Neural progenitor cell (in vitro differentiated cells): Measurements from ENCODE around the gene STAM. TPM values are rescaled to one million over a fixed set of nuclear protein-coding genes. Genes with fewer than 3 reads are reported as not detected.

Experiments
- DNase-seq: peaks from one replicate; pipeline ENCODE4 v3.0.0-alpha.2; 2016; ENCODE audit warnings: low spot score
- H2AFZ ChIP-seq: fragments of 200-600 bp; sonication (generic); replicated peaks from 2 replicates; pipeline ENCODE4 v1.6.1; 2016; ENCODE audit warnings: antibody characterized with exemption
- H3F3A ChIP-seq: fragments of 200-600 bp; sonication (generic); 2 replicates; pipeline ENCODE4 v1.6.1; 2016; ENCODE audit warnings: antibody characterized with exemption, low read depth
- H3K27ac ChIP-seq: fragments of 200-600 bp; sonication (generic); 2 replicates; pipeline ENCODE4 v1.5.1; 2016; ENCODE audit warnings: mild to moderate bottlenecking
- H3K27me3 ChIP-seq: fragments of 200-600 bp; sonication (generic); 2 replicates; pipeline ENCODE4 v1.6.1; 2016; ENCODE audit warnings: mild to moderate bottlenecking, moderate library complexity
- H3K36me3 ChIP-seq: fragments of 200-600 bp; sonication (generic); 2 replicates; pipeline ENCODE4 v1.5.1; 2016
- H3K4me1 ChIP-seq: fragments of 200-600 bp; sonication (generic); 2 replicates; pipeline ENCODE4 v1.6.1; 2016; ENCODE audit warnings: mixed run types
- H3K4me2 ChIP-seq: fragments of 200-600 bp; sonication (generic); 2 replicates; pipeline ENCODE4 v1.6.1; 2016
- H3K4me3 ChIP-seq: fragments of 200-600 bp; sonication (generic); 2 replicates; pipeline ENCODE4 v1.5.1; 2016
- H3K79me2 ChIP-seq: fragments of 200-600 bp; sonication (generic); 2 replicates; pipeline ENCODE4 v1.6.1; 2016; ENCODE audit warnings: low read depth
- H3K9ac ChIP-seq: fragments of 200-600 bp; sonication (generic); 2 replicates; pipeline ENCODE4 v1.6.1; 2016
- H3K9me3 ChIP-seq: fragments of 200-600 bp; sonication (generic); 2 replicates; pipeline ENCODE4 v1.5.1; 2016; ENCODE audit warnings: low read depth
- H4K20me1 ChIP-seq: fragments of 200-600 bp; sonication (generic); 2 replicates; pipeline ENCODE4 v1.6.1; 2016; ENCODE audit warnings: low read depth
- H3K27ac Mint-ChIP-seq: 3 replicates; pipeline ENCODE4 v1.8.0; 2021; ENCODE audit warnings: mixed read lengths
- H3K27me3 Mint-ChIP-seq: 2 replicates; pipeline ENCODE4 v1.8.0; 2022; ENCODE audit warnings: low read depth, mild to moderate bottlenecking, inconsistent platforms, moderate library complexity, mixed read lengths; ENCODE audit not compliant: insufficient read depth
- H3K36me3 Mint-ChIP-seq: 3 replicates; pipeline ENCODE4 v1.8.0; 2021; ENCODE audit warnings: mixed read lengths
- H3K4me1 Mint-ChIP-seq: 3 replicates; pipeline ENCODE4 v1.8.0; 2021; ENCODE audit warnings: mixed read lengths
- H3K4me3 Mint-ChIP-seq: 3 replicates; pipeline ENCODE4 v1.8.0; 2021; ENCODE audit warnings: mild to moderate bottlenecking, moderate library complexity, mixed read lengths
- H3K9me3 Mint-ChIP-seq: 3 replicates; pipeline ENCODE4 v1.8.0; 2020; ENCODE audit warnings: mixed read lengths
- EZH2 ChIP-seq: fragments of 200-600 bp; sonication (generic); IDR thresholded peaks from 2 replicates; pipeline ENCODE4 v1.6.1; 2017; ENCODE audit warnings: antibody characterized with exemption, mild to moderate bottlenecking, moderate library complexity
- EZH2phosphoT487 ChIP-seq: fragments of 200-600 bp; sonication (generic); IDR thresholded peaks from 2 replicates; pipeline ENCODE4 v1.6.1; 2017; ENCODE audit warnings: antibody characterized with exemption
- total RNA-seq: library from RNA; depleted of rRNA; stranded (reverse); fragments of >200 nt; gene quantifications from 2 replicates; pipeline ENCODE4 v1.2.3, GENCODE V29; 2015; ENCODE audit warnings: low replicate concordance
- TF ChIP-seq, protein P1 (sequence below): fragments of 200-600 bp; sonication (generic); IDR thresholded peaks from 2 replicates; pipeline ENCODE4 v1.5.1; 2017; ENCODE audit warnings: antibody characterized with exemption, mild to moderate bottlenecking

Gene STAM
- total RNA-seq, 1 donor from 2014 or later = 43.2 TPM

GRCh38 chr10:17648243-17649035 is 4.5 kb downstream of the STAM start:
- Mint-ChIP-seq H3K36me3 (peaks cover 35% of the 10 kb centered on the region), H3K4me3 (no peak overlapping the region), H3K27ac (no peak overlapping the region), H3K4me1 (peaks cover 22% of the 10 kb centered on the region), H3K27me3 (peaks cover 5% of the 10 kb centered on the region), H3K9me3 (peaks cover 18% of the 10 kb centered on the region)
- peaks cover 17% of the 10 kb centered on the region for H3K4me1 ChIP-seq
- H3K27ac ChIP-seq = no peak overlapping the region
- no peak for TF ChIP-seq EZH2
- no peak for TF ChIP-seq EZH2phosphoT487
- TF ChIP-seq, protein P1, sequence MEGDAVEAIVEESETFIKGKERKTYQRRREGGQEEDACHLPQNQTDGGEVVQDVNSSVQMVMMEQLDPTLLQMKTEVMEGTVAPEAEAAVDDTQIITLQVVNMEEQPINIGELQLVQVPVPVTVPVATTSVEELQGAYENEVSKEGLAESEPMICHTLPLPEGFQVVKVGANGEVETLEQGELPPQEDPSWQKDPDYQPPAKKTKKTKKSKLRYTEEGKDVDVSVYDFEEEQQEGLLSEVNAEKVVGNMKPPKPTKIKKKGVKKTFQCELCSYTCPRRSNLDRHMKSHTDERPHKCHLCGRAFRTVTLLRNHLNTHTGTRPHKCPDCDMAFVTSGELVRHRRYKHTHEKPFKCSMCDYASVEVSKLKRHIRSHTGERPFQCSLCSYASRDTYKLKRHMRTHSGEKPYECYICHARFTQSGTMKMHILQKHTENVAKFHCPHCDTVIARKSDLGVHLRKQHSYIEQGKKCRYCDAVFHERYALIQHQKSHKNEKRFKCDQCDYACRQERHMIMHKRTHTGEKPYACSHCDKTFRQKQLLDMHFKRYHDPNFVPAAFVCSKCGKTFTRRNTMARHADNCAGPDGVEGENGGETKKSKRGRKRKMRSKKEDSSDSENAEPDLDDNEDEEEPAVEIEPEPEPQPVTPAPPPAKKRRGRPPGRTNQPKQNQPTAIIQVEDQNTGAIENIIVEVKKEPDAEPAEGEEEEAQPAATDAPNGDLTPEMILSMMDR = no peak
- peaks cover 94% of the 10 kb centered on the region for H3K79me2 ChIP-seq
- no peak overlapping the region for H3K4me2 ChIP-seq
- peaks cover 14% of the 10 kb centered on the region for H3K36me3 ChIP-seq
- peaks cover 6% of the 10 kb centered on the region for H3K9me3 ChIP-seq
- DNase-seq = no peak
- H3K9ac ChIP-seq = no peak overlapping the region
- H3F3A ChIP-seq = peaks cover 10% of the 10 kb centered on the region
- no peak overlapping the region for H2AFZ ChIP-seq
- H4K20me1 ChIP-seq = peaks cover 17% of the 10 kb centered on the region
- no peak overlapping the region for H3K4me3 ChIP-seq
- no peaks in the 10 kb centered on the region for H3K27me3 ChIP-seq

DNA sequence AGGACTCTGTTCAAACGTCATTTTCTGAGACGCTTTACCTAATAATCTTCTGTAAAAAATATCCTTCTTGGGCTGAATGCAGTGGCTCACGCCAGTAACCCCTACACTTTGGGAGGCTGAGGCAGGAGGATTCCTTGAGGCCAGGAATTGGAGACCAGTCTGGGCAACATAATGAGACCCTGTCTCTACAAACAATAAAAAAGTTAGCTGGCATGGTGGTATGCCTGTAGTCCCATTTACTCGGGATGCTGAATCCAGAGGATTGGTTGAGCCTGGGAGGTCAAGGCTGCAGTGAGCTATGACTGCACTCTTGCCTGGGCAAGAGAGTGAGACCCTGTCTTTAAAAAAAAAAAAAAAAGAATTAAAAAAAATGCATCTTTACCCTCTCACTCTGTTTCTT is 5.1 kb downstream of the STAM start:
- peaks cover 40% of the 10 kb centered on the region for H3K36me3 Mint-ChIP-seq
- peaks cover 22% of the 10 kb centered on the region for H3K9me3 Mint-ChIP-seq
- Histone ChIP-seq H3K9ac (no peak overlapping the region), H2AFZ (no peak overlapping the region), H3K27ac (no peak overlapping the region), H3K36me3 (peaks cover 16% of the 10 kb centered on the region), H3F3A (peaks cover 10% of the 10 kb centered on the region), H3K27me3 (no peaks in the 10 kb centered on the region), H3K4me1 (peaks cover 17% of the 10 kb centered on the region), H3K4me2 (no peak overlapping the region), H3K9me3 (peaks cover 6% of the 10 kb centered on the region), H4K20me1 (peaks cover 17% of the 10 kb centered on the region), H3K4me3 (no peak overlapping the region), H3K79me2 (peaks cover 98% of the 10 kb centered on the region)
- H3K4me1 Mint-ChIP-seq = peaks cover 22% of the 10 kb centered on the region
- TF ChIP-seq EZH2phosphoT487 (no peak), EZH2 (no peak)
- TF ChIP-seq, protein P1 = no peak
- DNase-seq = no peak
- no peak overlapping the region for H3K4me3 Mint-ChIP-seq
- no peak overlapping the region for H3K27ac Mint-ChIP-seq
- H3K27me3 Mint-ChIP-seq = peaks cover 3% of the 10 kb centered on the region

DNA sequence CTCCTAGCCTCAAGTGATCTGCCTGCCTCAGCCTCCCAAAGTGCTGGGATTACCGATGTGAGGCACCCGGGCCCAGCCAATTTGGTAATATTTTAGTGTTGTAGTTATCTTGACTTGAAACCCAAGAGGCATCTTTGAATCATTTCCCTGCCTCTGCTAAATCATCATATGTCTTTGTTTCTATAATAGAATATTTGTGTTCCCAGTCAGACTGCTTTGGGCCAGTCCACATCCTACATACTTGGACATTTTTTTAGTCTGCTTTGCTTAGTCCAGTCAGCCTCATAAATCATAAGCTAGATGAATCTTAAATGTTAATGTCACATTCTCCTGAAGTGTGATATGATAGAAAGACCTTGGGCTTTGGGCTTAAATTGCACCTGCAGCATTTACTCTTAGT is 5.9 kb downstream of the STAM start:
- H3K9me3 Mint-ChIP-seq = peaks cover 27% of the 10 kb centered on the region
- H3F3A ChIP-seq = peaks cover 2% of the 10 kb centered on the region
- no peaks in the 10 kb centered on the region for H3K27me3 ChIP-seq
- H3K4me1 Mint-ChIP-seq = peaks cover 18% of the 10 kb centered on the region
- TF ChIP-seq EZH2 (no peak), EZH2phosphoT487 (no peak)
- TF ChIP-seq, protein P1 = no peak
- H3K4me1 ChIP-seq = peaks cover 16% of the 10 kb centered on the region
- H3K9ac ChIP-seq = no peak overlapping the region
- H3K4me3 Mint-ChIP-seq = no peak overlapping the region
- H3K79me2 ChIP-seq = peaks cover 98% of the 10 kb centered on the region
- H3K36me3 ChIP-seq = peaks cover 16% of the 10 kb centered on the region
- H2AFZ ChIP-seq = no peak overlapping the region
- H3K27ac Mint-ChIP-seq = no peak overlapping the region
- no peak overlapping the region for H3K4me3 ChIP-seq
- peaks cover 3% of the 10 kb centered on the region for H3K27me3 Mint-ChIP-seq
- peaks cover 6% of the 10 kb centered on the region for H3K9me3 ChIP-seq
- no peak overlapping the region for H3K27ac ChIP-seq
- no peak for DNase-seq
- H3K36me3 Mint-ChIP-seq = peaks cover 43% of the 10 kb centered on the region
- H4K20me1 ChIP-seq = peaks cover 14% of the 10 kb centered on the region
- no peak overlapping the region for H3K4me2 ChIP-seq
